HEK293T (cell line): Measurements from ENCODE around the gene SELENOP.

ENCODE experiments used
- ARNT ChIP-seq: fragments of 450-650 bp; IDR thresholded peaks from 2 replicates; pipeline ENCODE4 v1.6.1; 2017; ENCODE audit warnings: mild to moderate bottlenecking
- BHLHE40 ChIP-seq: fragments of 450-650 bp; IDR thresholded peaks from 2 replicates; pipeline ENCODE4 v1.6.1; 2016; ENCODE audit warnings: mild to moderate bottlenecking, moderate library complexity, borderline replicate concordance
- FOXK2 ChIP-seq: fragments of 450-650 bp; IDR thresholded peaks from 2 replicates; pipeline ENCODE4 v1.6.1; 2016; ENCODE audit warnings: mild to moderate bottlenecking
- L3MBTL2 ChIP-seq: fragments of 450-650 bp; conservative IDR thresholded peaks from 2 replicates; pipeline ENCODE4 v1.6.1; 2016; ENCODE audit warnings: mild to moderate bottlenecking
- PKNOX1 ChIP-seq: fragments of 450-650 bp; IDR thresholded peaks from 2 replicates; pipeline ENCODE4 v1.6.1; 2016
- SP1 ChIP-seq: fragments of 450-650 bp; IDR thresholded peaks from 2 replicates; pipeline ENCODE4 v1.6.1; 2017
- SUZ12 ChIP-seq: fragments of 450-650 bp; IDR thresholded peaks from 2 replicates; pipeline ENCODE4 v1.6.1; 2016; ENCODE audit warnings: mild to moderate bottlenecking
- TARDBP ChIP-seq: fragments of 450-650 bp; IDR thresholded peaks from 2 replicates; pipeline ENCODE4 v1.6.1; 2016

- TF ChIP-seq FOXK2 (no peak), L3MBTL2 (no peak), SP1 (no peak), PKNOX1 (no peak), BHLHE40 (no peak), SUZ12 (no peak), ARNT (no peak), TARDBP (no peak)
Observed at GRCh38 chr5:42768106-42768504, 43.6 kb downstream of the SELENOP start.
